HG02981 (cell line): ENCODE measurements around the gene ACBD6.

Experiments used
- ATAC-seq: cut with Tn5 transposase; IDR thresholded peaks from one replicate; pipeline ENCODE4 v1.9.1; 2021; ENCODE audit warnings: mild to moderate bottlenecking, moderate library complexity; ENCODE audit not compliant: unreplicated experiment

ACBD6 gene

DNA sequence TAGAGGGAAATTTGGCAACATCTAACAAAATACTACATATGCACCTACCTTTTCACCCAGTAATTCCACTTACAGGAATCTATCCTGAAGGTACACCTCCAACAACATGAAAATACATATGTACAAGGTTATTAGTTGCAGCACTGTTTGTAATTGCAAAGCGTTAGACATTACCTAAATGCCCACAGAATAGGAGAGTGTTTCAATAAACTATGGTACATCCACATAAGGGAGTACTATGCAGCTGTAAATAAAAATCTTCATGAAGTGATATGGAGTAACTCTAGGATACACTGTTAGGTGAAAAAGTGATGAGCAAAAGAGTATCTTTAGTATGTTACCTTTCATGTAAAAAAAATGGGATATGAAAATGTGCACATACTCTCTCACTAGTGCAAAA lies 126.1 kb downstream of the ACBD6 start:
- ATAC-seq = no peak

DNA sequence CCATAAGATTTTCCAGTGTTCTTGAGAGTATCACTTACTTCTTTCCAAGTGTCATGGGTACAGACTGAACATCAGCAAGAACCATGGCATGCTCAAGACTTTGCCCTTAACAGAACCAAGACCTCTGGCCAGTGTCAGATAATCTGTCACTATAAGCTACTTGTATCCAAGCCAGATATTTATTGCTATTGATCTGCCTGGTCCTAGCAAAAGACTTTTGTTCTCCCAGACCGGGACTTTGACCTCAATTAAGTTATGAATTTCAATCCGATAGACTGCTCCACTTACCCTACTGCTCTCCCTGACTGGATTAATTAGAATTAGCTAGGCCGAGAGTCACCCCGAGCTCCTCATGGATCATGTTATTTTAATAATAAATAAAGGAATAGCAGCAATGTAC lies 129.6 kb downstream of the ACBD6 start:
- no peak for ATAC-seq

DNA sequence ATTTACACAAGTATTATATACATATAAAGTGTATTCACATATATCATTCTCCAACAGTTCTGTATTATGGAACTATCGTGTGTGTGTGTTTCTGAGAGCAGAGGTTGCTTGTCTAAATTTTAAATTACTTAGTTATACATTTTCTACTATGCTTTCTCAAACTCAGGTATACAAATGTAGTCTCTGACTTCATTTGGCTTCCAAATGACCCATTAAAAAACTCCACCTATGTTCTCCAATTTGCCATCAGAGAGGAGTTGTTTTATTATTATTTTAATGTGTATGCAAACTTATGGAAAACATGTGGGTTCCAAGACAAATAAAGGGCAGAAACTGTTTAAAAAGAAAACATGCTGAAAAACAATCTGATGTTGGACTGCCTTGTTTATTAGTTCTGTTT lies 131.8 kb downstream of the ACBD6 start:
- ATAC-seq = no peak

DNA sequence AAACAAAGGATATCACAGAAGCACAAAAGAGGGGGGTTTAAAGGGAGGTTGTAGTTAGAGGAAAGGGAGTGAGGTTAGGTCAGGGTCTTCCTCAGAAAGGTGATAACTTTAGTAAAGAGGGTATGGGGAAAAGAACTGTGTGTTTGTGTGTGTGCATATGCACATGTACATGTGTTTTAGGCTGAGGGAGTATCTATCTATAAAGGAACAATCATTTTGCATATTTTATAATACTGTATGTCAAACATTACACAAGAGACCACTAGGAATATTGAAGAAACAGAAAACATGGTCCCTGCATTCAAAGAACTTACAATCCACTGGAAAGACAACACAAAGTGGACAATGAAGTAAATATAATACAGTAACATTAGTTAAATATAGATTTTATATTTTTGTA lies 132.2 kb downstream of the ACBD6 start:
- no peak for ATAC-seq

DNA sequence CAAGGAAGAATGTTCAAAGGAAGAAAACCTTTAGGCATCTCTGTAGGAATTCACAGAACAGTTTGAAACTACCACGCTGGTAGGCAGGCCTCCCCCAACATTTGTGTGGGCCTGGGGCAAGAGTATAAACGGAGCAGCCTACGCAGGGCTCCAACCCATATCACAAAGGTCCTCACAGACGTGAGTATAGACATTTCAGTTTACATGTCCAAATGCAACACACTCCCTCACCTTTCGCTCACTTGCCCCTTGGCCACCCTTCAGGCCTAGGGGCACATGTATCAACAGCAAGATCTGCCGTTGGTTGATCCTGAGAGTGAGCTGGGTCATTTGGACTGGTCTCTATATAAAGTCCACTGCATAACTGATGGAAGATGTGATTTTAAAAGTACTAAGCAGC lies 133.3 kb downstream of the ACBD6 start:
- no peak for ATAC-seq

DNA sequence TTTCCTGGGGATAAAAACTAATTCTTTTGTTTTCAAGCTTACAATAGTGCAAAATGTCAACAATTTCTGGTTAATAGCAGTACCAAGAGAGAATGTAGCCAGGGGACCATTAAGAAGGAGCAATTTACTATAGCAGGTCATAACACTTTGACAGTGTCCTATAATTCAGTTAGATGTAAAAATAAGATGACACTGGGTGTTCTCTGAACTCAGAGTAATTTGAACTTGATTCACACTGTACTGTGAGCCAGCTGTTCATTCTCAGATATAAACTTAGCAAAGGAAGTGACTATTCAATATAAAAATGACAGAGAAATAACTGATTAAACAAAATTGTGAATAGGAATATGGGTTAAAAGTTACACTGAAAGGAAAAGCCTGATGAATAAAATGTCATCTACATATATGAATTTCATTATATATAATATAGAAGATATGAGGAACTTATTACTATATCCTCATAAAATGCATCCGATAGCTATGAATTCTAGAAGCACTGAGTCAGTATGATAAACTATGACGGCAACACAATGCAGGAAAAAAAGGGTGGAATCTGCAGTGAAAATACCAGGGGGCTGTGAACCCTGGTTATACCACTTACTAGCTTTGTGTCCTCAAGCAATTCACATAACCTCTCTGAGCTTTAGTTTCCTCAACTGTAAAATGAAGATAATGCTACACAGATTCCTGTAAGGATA lies 135.9 kb downstream of the ACBD6 start:
- no peak for ATAC-seq

DNA sequence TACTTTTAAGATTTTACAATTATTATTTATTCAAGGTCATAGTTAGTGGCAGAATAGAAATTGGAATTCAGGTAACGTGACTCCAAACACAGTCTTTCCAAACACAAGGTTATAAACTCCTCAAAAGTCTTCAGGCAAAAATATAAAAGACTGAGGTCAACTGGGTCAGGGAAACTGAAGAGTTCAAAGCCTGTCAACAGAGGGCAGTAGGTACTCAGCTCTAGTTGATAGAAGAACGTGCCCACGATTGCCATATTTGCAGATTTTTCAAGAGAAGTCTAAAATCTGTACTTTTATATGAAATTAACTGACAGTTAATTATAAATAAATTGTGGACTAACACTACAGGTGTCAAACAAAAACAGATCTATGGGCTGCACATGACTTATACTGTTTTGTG lies 137.3 kb downstream of the ACBD6 start:
- no peak for ATAC-seq

DNA sequence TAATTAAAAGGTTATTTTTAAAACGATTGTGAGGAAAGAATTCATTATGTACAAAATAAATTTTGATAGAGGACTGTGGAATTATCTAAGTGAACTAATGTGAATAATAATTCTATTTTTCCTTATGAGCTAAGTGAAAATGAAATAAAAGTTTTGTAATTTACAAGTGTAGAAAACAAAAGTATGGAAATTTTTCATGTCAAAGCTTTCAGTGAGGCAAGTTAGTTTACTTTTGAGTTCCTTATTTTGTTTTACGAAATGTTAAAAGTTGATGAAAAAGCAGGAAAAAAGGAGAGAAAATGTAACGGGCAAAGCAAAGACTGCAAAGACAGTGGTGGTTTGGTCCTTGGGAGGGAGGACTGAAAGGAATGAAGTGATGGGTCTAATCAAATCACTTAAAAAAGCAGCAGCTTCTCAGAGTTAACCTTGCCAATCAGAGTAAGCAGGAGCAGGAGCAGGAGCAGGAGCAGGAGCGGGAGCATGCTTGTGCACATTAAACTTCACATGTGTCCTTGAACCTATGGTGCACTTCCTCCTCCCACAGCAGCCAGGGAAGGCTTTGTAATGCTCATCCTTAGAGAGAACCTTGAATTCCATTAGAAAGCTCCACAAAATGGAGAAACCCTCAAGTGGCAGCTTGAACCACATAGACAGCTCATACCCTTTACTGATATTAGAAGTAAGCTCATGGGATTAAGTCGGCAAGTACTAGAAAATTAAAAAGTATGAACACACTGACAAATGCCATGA lies 139.0 kb downstream of the ACBD6 start:
- ATAC-seq = no peak

DNA sequence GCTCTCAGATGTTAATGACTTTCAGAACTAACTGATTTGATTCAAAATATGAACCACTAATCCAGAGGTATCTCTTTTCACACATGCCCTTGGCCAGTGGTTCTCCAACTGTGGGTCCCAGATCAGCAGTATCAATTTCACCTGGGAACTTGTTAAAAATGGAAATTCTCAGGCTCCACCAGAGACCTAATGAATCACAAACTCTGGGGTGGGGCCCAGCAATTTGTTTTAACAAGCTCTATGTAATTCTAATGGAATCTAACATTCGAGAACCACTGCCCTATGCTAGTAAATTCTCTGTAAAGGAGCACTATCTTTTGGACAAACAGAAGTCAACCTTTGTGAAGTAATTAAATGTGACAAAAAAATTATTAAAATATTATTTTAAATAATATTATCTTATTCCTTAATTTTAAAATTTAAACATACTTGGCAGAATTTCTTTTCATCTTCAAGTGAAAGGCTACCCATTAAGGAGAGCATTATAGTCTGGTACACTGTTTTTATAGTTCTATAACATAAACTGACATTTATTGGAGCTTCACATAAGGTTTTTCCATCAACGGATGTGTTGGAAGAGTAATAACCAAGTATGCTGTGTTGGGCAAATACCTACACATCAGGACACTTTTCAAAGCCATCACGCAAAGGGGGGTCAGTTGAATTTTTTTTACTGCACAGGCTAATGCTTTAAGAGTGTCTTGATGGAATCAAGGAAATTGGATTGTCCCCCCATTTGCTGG lies 141.9 kb downstream of the ACBD6 start:
- no peak for ATAC-seq

DNA sequence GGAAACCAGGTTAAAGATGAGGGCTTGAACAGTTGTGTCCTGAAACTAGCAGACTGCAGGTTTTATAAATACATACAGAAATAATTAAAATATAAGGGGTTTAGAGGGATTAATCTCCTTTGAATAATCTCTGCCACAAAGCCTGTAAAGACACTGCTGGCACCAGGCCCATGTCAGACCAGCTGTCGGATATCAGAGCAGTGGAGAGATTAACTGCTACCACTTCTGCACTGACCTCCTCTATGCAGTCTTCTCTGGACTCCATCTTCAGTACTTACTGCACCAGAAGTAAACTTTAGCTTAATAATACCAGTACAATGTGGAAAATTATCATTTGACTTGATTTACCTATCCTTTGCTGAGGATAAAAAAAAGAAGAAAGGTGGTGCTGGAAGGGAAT lies 143.7 kb downstream of the ACBD6 start:
- ATAC-seq = no peak

DNA sequence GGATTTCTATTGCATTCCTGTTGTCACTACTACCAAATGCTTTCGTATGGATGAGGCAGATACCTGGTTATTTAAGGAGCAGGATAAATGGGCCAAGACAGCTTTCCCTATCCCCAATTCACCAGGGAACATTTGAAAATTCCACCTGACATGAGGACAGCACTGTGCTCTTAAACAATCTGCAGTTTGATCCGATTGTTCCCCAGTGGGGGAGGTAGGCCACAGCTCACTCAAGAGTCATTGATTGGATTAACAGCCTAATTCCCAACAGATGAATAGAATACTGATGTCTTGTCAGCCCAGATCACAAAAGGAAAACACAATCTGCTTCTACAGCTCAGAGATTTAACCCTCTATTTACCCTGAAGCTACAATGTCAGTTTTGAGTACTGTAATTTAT lies 148.4 kb downstream of the ACBD6 start:
- no peak for ATAC-seq

DNA sequence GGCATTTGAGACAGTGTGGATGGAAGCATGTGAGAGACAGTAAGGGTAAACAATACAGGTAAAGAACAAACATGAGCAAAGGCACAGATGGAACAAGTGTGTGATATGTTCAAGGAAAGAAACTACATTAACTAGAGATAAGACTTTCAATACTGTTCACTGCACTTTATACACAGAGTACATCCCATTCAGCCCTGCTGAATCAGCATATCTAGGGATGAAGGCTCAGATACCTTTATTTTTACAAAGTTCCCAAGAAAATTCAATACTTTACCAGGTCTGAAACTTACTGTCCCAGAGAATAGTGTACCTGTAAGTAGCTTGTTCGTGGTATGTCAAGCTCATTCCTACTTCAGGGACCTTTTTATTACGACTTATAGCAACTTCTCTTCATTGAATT lies 149.8 kb downstream of the ACBD6 start:
- no peak for ATAC-seq

DNA sequence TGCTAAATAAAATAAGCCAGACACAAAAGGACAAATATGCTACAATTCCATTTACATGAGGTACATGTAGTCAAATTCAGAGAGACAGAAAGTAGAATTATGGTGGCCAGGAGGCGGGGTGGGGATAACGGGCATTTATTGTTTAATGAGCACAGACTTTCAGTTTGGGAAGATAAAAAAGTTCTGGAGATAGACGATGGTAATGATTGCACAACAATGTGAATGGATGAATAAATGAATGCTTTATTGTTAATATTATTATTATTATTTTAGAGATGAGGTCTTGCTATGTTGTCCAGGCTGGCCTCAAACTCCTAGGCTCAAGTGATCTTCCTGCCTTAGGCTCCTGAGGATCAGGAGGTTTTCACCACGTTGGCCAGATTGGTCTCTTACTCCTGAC lies 150.4 kb downstream of the ACBD6 start:
- ATAC-seq = no peak

DNA sequence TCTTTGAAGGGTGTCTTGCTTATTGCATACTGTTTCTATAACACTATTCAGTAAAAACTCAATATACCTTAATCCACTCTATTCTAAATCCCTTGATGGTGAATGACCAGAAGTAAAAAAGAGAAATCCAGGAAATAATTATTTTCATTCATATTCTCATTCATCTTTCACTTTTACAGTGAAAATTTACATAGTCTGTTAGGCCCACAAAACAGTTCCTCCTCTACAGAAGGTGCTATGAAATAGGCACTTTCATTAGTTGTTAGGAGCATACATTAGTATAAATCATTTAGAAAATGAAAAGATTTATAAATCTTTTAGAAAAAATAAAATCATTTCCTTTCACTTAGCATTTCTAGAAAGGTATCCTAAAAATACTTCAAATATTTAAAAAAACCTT lies 157.2 kb downstream of the ACBD6 start:
- no peak for ATAC-seq

DNA sequence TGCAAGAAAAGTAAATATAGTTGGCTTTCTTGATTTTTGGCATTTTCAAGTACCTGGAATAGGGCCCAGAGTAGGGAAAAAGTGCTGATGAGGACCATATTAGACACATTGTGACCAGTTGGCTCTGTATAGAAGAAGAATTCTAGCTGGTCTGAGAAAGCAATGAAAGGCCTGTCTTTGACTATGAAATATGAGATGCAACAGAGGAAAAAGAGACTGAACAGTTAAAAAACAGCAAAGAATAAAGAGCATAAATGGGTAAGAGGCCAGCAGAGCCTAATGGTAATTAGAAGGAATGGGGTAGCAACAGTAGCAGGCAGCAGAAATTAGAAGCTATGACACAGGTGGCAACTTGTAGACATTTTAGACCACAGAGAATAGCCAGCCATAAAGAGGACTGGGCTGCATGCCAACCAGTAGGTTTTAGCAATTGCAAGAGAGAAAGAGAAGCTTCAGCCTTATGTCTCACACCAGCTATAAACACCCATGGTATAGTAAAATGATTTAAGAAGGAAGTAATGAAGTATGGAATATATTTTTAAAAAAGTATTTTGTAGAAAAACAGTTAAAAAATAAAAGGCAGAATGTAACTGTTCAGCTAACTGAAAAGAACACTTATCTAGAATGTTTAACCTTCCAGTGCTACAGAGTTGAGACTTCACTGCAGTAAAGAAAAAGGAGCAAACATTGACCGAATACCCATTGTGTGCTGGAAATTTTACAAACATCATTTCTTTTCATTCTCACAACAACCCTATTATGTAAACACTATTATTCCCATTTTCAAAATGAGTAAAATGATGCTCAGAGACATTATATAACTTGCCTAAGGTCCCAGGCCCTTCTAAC lies 158.2 kb downstream of the ACBD6 start:
- peak; percentile 70 for ATAC-seq

DNA sequence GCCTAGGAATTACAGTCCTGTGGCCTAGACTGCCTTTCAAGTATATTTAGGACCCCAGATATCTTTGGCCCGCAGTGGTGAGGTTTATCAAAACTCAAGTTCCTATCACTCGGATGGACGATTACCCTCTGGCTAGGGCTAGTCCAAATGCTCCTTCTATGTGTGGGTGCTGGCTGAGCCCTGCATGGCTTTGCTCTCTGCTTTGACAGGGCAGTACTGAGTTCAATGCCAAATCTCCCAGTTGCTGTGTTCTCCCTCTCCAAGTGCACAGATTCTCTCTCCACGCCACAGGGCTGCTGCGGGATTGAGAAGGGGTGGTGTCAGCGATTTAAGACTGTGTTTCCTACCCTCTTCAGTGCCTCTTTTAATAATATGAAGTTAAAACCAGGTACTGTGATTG lies 175.3 kb downstream of the ACBD6 start:
- ATAC-seq = no peak

DNA sequence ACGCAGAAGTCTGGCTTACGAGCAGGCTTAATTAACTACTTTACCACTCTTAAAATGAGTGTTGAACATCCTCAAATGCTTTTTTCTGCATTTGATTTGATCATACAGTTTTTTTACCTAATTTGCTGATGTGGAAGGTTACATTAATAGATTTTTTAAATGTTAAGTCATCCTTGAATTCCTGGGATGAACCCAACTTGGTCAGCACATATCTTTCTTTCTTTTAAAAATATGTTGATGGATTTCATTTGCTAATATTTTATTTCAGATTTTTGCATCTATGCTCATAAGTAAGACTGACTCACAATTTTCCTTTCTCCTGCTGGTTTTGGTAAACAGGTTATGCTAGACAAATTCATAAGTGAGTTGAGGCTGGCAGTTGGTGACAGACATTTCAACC lies 189.5 kb downstream of the ACBD6 start:
- no peak for ATAC-seq

DNA sequence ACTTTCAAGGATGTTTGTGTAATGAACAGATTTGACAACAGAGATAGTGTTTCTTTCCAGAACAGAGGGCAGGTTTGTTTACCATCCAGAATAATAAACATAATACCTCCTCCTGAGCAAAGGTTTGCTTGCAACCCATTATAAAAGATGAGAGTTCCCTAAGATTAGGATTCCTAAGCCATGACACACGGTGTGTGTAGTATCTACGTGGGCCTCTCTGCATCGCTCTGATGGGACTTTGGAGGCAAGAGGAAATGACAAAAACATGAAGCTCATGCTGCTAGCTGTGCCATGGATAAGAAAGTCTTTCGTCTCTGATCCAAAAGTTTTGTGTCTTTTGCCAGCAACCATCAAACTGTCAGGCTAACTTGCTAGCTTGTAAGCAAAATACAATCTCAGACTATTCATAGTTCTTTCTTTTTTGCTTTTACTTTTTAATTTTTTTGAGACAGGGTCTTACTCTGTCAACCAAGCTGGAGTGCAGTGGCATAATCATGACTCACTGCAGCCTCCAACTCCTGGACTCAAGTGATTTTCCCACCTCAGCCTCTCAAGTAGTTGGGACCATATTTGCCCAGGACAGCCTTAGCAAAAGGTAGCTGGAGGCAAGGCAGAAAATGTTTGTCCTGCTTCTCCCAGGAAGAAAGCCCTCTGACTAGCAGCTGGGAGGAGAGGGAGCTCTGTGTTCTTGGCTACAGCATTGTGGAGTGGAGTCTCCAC lies 191.2 kb downstream of the ACBD6 start:
- ATAC-seq = no peak

DNA sequence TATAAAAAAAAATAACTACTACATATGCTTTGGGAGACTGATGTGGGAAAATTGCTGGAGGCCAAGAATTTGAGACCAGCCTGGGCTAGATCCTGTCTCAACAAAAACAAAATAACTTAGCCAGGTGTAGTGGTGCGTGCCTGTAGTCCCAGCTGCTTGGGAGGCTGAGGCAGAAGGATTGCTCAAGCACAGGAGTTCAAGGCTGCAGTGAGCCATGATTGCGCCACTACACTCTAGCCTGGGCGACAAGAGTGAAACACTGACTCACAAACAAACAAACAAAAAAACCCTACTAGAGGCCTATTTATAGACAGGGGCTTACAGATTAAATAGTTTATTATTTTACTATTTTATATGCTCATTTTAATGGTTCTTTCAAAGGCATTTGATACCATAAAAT lies 192.3 kb downstream of the ACBD6 start:
- ATAC-seq = no peak

DNA sequence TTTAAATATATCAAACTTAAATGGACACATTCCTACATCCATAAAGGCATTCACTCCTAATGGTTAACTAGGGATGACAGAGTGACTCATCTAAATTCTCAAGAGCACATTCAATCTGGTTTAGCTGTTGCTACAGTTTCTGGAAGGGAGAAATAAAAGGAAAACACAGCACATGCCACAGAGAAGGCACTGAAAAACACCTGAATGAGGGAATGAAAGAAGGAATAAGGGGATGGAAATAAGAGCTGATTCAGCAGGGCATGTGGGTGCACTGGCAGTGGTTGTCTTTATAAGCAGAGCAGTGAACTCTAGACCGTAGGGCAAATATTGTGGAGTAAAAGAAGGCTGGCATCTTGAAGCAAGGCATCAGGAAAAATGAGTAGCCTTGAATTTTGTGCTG lies 193.0 kb downstream of the ACBD6 start:
- no peak for ATAC-seq
